DMS79 treated with DMSO at 0.1 percent for 48 hours (cell line): Measurements from ENCODE around the gene POU2F1.

Experiments
- DNase-seq: peaks from one replicate; lab custom pipeline; 2025; lab: John Stamatoyannopoulos, UW

The POU2F1 gene

DNA sequence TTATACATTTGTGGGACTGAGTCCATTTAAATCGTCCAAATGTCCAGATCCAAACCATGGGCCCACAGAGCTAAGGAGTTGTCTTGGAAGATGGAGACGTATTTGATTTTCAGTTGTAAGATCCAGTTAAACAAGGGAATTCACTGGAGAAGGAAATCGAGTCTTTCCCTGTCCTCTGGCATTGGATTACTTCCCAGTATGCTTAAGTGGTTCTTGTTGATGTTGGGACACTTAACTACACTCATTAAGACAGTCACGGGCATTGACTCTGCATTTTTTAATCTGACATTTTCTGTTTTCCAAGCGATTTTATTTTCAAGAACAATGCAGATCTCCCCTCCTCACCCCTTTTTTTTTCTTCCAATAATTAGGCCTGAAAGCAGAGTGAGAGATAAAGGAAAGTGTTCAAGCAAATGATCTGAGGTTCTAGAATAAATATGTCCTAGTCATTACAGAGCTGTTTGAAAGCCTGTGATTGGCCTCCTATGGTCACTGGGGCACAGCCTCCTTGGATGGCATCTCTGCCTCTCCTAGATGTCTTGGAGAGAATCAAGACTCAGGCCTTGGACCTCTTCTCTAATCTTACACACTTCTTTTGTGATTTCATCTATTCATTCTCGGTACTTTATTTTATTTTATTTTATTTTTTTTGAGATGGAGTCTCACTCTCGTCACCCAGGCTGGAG is 248.7 kb downstream of the POU2F1 start:
- DNase-seq: peak; percentile 74

DNA sequence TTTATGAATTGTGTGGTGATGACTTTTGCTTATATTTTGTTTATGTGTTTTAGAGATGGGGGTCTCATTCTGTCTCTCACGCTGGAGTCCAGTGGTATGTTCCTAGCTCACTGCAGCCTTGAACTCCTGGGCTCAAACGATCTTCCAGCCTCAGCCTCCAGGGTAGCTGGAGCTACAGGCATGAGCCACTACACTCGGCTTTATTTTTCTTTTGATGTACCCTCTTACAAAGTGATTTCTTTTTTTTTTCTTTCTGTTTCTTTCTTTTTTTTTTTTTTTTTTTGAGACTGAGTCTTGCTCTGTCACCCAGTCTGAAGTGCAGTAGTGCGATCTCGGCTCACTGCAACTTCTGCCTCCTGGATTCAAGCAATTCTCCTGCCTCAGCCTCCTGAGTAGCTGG is 250.9 kb downstream of the POU2F1 start:
- DNase-seq: no peak

DNA sequence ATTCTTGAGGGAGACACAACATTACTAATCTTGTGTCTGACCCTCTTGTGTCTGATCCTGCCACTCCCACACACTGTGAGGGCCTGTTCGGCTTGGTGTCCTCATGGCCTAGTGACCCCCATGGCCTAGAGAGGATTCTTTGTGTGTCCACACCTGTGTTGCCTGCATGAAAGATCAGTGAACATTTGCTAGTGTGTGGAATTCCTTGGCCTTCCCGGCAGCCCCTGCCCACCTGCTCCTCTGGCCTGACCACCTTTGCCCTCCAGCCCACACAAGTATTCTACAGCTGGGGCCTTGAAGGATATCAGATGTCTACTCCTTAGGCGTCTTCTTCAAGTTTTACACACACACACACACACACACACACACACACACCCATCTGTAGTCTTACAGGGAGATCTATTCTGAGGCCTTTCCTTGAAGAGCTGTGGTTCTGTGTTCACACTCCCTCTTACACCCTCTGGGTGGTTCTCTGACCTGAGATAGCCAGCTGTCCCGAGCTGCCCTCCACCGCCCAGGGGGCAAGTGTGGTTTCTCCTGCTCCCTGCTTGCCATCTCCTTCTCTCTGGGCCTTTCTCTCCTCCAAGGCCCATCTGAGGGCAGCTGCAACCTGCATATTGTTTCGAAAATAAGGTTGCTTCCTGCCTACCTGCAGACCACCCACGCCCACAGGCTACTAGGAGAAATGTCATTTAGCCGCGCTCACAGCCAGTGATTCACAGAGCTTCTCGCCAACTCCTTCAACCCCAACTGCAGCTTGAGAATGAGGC is 252.3 kb downstream of the POU2F1 start:
- no peak for DNase-seq

DNA sequence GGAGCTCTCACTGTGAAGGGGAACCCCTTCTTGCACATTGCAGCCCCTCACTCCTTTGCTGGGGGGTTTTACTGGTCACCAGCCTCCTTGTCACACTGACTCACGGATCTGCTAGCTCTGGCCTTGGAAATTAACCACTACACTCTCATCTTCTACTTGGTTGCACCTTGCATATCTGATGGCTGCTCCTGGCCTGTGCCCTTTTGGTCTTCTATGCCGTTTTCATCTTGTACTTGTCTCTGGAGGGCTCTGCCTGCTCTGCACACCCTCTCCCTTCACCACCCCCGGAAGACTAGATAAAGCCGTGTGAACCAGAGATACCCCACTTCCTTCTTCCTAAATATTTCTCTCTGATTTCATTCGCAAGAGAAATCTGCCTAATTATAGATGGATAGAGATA is 253.1 kb downstream of the POU2F1 start:
- DNase-seq: no peak

GRCh38 chr1:167474191-167474641 is 253.5 kb downstream of the POU2F1 start:
- DNase-seq: peak; percentile 3

DNA sequence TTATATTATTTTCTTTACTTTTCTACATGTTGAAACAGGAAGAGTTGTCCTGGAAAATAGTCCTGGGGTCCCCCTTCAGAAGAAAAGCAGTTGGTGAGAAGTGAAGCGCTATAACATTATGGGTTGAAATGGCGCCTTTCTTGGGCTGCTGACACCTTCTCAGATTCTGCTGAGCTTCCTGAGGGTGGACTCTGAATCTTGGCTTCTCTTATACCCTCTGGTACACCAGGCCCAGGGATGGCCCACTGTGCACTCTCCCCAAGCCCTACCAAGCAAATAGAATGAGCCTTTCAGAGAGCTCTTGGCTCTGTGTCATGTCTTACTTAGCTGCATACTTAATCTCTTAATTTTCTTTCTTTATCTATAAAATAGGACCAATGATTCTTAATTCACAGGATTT is 255.4 kb downstream of the POU2F1 start:
- DNase-seq: no peak
